Smooth muscle cell (in vitro differentiated cells): ENCODE data around the gene XBP1. TPM values are rescaled to one million over a fixed set of nuclear protein-coding genes. Genes with fewer than 3 reads are reported as not detected.
"Not testable (repeated sequence)": the region's sequence is repeated elsewhere in the genome, so short reads cannot be mapped to it uniquely, and the experiment has no call there.

ENCODE experiments used
- DNase-seq: peaks from one replicate; lab custom pipeline; 2025; ENCODE audit not compliant: unreplicated experiment; lab: John Stamatoyannopoulos, UW
- H2AFZ ChIP-seq: fragments of 200-600 bp; sonication (generic); 2 replicates; pipeline ENCODE4 v1.6.0; 2016; ENCODE audit warnings: antibody characterized with exemption, low read depth, mild to moderate bottlenecking
- H3F3A ChIP-seq: fragments of 200-600 bp; sonication (generic); 2 replicates; pipeline ENCODE4 v1.6.0; 2017; ENCODE audit warnings: antibody characterized with exemption, low read depth
- H3K27ac ChIP-seq: fragments of 200-600 bp; sonication (generic); 2 replicates; pipeline ENCODE4 v1.5.1; 2016; ENCODE audit warnings: low read depth, mild to moderate bottlenecking
- H3K27me3 ChIP-seq: fragments of 200-600 bp; sonication (generic); 2 replicates; pipeline ENCODE4 v1.6.1; 2016; ENCODE audit warnings: low read depth, mild to moderate bottlenecking
- H3K36me3 ChIP-seq: fragments of 200-600 bp; sonication (generic); 2 replicates; pipeline ENCODE4 v1.5.1; 2016; ENCODE audit warnings: low read depth
- H3K4me1 ChIP-seq: fragments of 200-600 bp; sonication (generic); 2 replicates; pipeline ENCODE4 v1.5.1; 2016; ENCODE audit warnings: low read depth
- H3K4me2 ChIP-seq: fragments of 200-600 bp; sonication (generic); 2 replicates; pipeline ENCODE4 v1.6.0; 2016; ENCODE audit warnings: mild to moderate bottlenecking
- H3K4me3 ChIP-seq: fragments of 200-600 bp; sonication (generic); 2 replicates; pipeline ENCODE4 v1.5.1; 2016; ENCODE audit warnings: mild to moderate bottlenecking
- H3K79me2 ChIP-seq: fragments of 200-600 bp; sonication (generic); 2 replicates; pipeline ENCODE4 v1.6.0; 2016; ENCODE audit warnings: low read depth, mild to moderate bottlenecking
- H3K9ac ChIP-seq: fragments of 200-600 bp; sonication (generic); 2 replicates; pipeline ENCODE4 v1.6.0; 2016; ENCODE audit warnings: low read depth
- H3K9me3 ChIP-seq: fragments of 200-600 bp; sonication (generic); replicated peaks from 2 replicates; pipeline ENCODE4 v1.5.1; 2016; ENCODE audit warnings: low read depth
- H4K20me1 ChIP-seq: fragments of 200-600 bp; sonication (generic); 2 replicates; pipeline ENCODE4 v1.6.0; 2016; ENCODE audit warnings: low read depth
- WGBS: methylation state at CpG from one replicate; pipeline ENCODE4 v1.1.7; 2016; ENCODE audit warnings: low lambda C conversion rate; 5-methylcytosine and 5-hydroxymethylcytosine counted together
- polyA plus RNA-seq: library from polyadenylated mRNA; unstranded; fragments of >200 nt; fragmentation: Nextera tagmentation; extraction: Ambion mirVana; gene quantifications from 2 replicates; pipeline ENCODE4 v1.2.1, GENCODE V29; 2016
- total RNA-seq: library from RNA; depleted of rRNA; stranded (reverse); fragments of >200 nt; gene quantifications from 2 replicates; pipeline ENCODE4 v1.2.3, GENCODE V29; 2014
- TF ChIP-seq, protein P1 (sequence below): fragments of 200-600 bp; sonication (generic); IDR thresholded peaks from 2 replicates; pipeline ENCODE4 v1.5.1; 2017; ENCODE audit warnings: borderline replicate concordance, mild to moderate bottlenecking, antibody characterized with exemption; ENCODE audit not compliant: insufficient read depth, poor library complexity, severe bottlenecking

XBP1 gene
- 375 and 406 TPM in 2 replicates for total RNA-seq
- 317 and 381 TPM in 2 replicates for polyA plus RNA-seq

DNA sequence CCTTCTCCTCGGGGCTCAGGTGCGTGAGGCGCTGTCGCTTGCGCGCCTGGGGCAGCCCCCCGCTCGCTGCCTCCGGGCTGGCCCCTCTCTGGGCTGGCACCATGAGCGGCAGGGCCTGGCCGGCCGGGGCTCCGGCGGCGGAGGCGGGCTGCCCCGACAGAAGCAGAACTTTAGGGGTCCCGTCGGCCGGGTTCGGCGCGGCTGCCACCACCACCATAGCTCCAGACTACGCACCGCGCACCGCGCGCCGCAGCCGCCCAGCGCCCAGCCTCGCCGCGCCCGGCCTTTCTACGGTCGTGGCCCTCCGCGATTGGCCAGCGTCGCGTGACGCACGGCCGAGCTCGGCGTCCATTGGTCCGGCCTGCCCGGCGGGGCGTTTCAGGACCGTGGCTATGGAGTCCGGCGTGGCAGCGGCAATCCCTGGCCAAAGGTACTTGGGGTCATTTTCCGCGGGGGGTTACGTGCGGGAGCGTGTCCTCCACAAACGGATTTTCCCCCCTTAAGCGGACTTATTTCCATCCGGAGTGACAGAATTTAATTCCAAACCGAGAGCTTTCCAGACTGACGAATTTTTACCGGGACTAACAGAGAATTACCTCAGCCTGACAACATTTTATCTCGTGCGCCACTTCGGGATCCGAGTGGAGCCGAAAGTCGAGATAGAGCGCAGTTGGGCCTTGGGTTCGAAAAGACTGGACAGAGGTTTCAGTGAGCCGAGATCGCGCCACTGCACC lies at the start of gene XBP1:
Gene XBP1, minus strand, starts transcription at position 262 of the 734 bp plus-strand sequence.
- WGBS, result under 1% methylated on average over 73 of the region's 78 CpGs

DNA sequence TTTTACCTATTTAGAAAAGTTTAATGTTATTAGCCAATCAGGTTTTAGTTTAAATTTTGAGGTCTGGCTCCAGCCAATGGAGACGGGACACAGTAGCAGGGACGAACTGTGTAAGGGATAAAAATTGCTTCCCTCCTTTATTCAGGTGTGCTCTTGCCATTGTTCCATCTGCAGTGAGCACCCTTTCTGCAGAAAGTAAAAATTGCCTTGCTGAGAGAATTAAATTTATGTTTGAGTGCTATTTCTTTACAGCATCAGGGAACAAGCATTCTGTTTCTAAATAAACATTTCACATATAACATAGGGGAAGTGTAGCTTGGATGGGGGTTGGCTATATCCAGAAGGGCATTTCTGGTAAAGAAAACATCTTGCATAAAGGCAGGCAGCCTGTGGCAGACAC lies 46.6 kb upstream of the XBP1 start:
- no peaks in the 10 kb centered on the region for H3F3A ChIP-seq
- H3K4me1 ChIP-seq, result no peaks in the 10 kb centered on the region
- no peak overlapping the region for H3K4me3 ChIP-seq
- H4K20me1 ChIP-seq, result no peaks in the 10 kb centered on the region
- no peak overlapping the region for H3K27ac ChIP-seq
- no peaks in the 10 kb centered on the region for H3K36me3 ChIP-seq
- no peak overlapping the region for H3K9ac ChIP-seq
- TF ChIP-seq, protein P1, sequence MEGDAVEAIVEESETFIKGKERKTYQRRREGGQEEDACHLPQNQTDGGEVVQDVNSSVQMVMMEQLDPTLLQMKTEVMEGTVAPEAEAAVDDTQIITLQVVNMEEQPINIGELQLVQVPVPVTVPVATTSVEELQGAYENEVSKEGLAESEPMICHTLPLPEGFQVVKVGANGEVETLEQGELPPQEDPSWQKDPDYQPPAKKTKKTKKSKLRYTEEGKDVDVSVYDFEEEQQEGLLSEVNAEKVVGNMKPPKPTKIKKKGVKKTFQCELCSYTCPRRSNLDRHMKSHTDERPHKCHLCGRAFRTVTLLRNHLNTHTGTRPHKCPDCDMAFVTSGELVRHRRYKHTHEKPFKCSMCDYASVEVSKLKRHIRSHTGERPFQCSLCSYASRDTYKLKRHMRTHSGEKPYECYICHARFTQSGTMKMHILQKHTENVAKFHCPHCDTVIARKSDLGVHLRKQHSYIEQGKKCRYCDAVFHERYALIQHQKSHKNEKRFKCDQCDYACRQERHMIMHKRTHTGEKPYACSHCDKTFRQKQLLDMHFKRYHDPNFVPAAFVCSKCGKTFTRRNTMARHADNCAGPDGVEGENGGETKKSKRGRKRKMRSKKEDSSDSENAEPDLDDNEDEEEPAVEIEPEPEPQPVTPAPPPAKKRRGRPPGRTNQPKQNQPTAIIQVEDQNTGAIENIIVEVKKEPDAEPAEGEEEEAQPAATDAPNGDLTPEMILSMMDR, result no peak
- no peak overlapping the region for H3K4me2 ChIP-seq
- WGBS, result 83% methylated on average over 2 of the region's 2 CpGs
- H2AFZ ChIP-seq, result no peak overlapping the region
- no peaks in the 10 kb centered on the region for H3K27me3 ChIP-seq
- H3K79me2 ChIP-seq, result no peaks in the 10 kb centered on the region
- no peak for DNase-seq
- no peaks in the 10 kb centered on the region for H3K9me3 ChIP-seq

More for the DNA sequence above, at the start of gene XBP1:
- no peaks in the 10 kb centered on the region for H3K9me3 ChIP-seq
- peak; percentile 69 for DNase-seq
- peaks cover 12% of the 10 kb centered on the region for H3K4me1 ChIP-seq
- H3K79me2 ChIP-seq, result peaks cover 61% of the 10 kb centered on the region
- TF ChIP-seq, protein P1, result no peak
- peak within 1 kb of the TSS; percentile 100 for H3K9ac ChIP-seq
- peak within 1 kb of the TSS; percentile 99 for H3K27ac ChIP-seq
- peak within 1 kb of the TSS; percentile 69 for H2AFZ ChIP-seq
- H3K36me3 ChIP-seq, result peaks cover 12% of the 10 kb centered on the region
- H4K20me1 ChIP-seq, result peaks cover 37% of the 10 kb centered on the region
- H3K27me3 ChIP-seq, result no peaks in the 10 kb centered on the region
- H3K4me2 ChIP-seq, result peak within 1 kb of the TSS; percentile 95
- peak within 1 kb of the TSS; percentile 97 for H3K4me3 ChIP-seq
- peaks cover 30% of the 10 kb centered on the region for H3F3A ChIP-seq

DNA sequence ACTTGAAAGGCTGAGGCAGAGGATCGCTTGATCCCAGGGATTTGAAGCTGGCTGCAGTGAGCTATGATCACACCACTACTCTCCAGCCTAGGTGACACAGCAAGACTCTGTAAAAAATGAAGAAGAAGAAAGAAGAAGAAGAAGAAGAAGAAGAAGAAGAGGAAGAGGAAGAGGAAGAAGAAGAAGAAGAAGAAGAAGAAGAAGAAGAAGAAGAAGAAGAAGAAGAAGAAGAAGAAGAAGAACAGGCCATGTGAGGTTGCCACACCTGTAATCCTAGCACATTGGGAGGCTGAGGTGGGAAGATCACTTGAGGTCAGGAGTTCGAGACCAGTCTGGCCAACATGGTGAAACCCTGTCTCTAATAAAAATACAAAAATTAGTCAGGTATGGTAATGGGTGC lies 43.9 kb upstream of the XBP1 start:
- not testable (repeated sequence) for H3F3A ChIP-seq, H3K36me3 ChIP-seq, H3K27me3 ChIP-seq, H3K4me1 ChIP-seq, H3K4me2 ChIP-seq, H3K27ac ChIP-seq, H4K20me1 ChIP-seq, H3K79me2 ChIP-seq, DNase-seq, H2AFZ ChIP-seq, H3K9me3 ChIP-seq, H3K4me3 ChIP-seq, H3K9ac ChIP-seq
- WGBS, result 95% methylated on average over 2 of the region's 2 CpGs

DNA sequence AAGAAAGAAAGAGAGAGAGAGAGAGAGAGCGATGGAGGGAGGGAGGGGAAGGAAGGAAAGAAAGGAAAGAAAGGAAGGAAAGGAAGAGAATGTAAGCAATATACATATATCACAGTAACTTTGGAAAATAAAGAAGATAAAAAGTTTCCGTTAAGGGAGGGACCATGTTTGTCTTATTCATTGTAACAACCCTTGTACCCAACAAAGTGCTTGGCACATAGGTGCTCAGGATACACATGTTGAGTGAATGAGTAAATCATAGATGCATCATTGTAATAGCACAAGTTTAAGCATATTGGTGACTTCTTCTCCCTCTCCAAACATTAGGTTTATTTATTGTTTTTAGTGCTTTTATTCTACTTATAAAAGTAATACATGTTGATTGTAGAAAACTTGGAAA lies 43.3 kb upstream of the XBP1 start:
- no peaks in the 10 kb centered on the region for H3F3A ChIP-seq
- TF ChIP-seq, protein P1, result no peak
- 95% methylated on average over 2 of the region's 2 CpGs for WGBS

More for the DNA sequence above, 43.3 kb upstream of the XBP1 start:
- no peak overlapping the region for H3K9ac ChIP-seq
- no peak overlapping the region for H3K4me2 ChIP-seq
- H3K4me1 ChIP-seq, result no peaks in the 10 kb centered on the region
- H4K20me1 ChIP-seq, result no peaks in the 10 kb centered on the region
- H3K27ac ChIP-seq, result no peak overlapping the region
- no peak for DNase-seq
- H3K79me2 ChIP-seq, result no peaks in the 10 kb centered on the region
- no peak overlapping the region for H3K4me3 ChIP-seq
- no peak overlapping the region for H2AFZ ChIP-seq
- H3K36me3 ChIP-seq, result no peaks in the 10 kb centered on the region
- no peaks in the 10 kb centered on the region for H3K9me3 ChIP-seq
- no peaks in the 10 kb centered on the region for H3K27me3 ChIP-seq
